ENCODE results near the gene TPRX1.
"Not testable (repeated sequence)": the region's sequence is repeated elsewhere in the genome, so short reads cannot be mapped to it uniquely, and the experiment has no call there.

TPRX1 gene, protein sequence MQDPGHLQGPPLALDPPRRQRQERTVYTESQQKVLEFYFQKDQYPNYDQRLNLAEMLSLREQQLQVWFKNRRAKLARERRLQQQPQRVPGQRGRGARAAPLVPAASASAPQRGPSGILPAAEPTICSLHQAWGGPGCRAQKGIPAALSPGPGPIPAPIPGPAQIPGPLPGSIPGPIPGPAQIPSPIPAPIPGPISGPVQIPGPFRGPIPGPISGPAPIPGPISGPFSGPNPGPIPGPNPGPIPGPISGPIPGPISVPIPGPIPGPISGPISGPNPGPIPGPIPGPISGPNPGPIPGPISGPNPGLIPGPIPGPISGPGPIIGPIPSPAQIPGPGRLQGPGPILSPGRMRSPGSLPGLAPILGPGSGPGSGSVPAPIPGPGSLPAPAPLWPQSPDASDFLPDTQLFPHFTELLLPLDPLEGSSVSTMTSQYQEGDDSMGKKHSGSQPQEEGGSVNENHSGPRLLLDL

DNA sequence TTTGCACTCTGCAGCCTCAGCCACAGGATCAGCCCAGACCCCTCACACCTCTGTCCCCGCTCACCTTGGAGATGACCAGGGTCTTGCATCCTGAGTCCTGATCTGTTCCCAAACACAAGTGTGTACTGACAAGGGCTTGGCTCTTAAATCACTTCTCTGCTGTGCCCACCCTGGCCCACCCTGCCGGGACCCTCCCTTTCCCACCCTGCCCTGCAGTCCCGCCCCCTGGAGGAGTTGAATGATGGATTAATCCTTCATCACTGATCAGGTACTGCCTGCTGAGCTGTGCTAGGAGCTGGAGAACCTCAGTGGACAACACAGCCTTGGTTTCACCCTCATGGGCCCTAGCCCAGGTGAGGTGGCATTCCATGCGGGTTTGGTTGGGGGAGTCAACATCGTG lies at the start of gene TPRX1:
TSS of gene TPRX1 (minus strand) at position 101 of the 400 bp plus-strand sequence. CDS start at position 89, 12 bp downstream.
- not testable (repeated sequence) for DNase-seq (ENCODE audit: low read depth)

DNA sequence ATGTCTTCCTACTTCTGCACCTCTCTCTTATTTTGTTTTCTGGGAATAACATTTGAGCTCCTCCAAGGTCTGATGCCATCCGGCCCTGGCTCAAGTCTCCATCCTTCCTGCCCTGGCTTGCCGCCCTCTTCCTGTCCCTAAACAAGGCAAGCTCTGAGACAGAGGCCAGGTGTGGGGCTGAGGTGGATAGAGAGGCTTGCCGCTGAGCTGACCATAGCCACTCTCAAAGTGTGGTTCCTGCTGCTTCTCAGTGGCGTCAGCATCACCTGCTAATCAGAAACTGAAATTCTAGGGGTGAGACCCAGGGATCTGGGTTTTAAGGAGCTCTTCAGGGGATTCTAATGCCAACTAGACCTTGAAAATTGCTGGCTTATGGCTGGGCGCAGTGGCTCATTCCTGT lies 48.7 kb upstream of the TPRX1 start:
- no peak for DNase-seq (ENCODE audit: low read depth)

DNA sequence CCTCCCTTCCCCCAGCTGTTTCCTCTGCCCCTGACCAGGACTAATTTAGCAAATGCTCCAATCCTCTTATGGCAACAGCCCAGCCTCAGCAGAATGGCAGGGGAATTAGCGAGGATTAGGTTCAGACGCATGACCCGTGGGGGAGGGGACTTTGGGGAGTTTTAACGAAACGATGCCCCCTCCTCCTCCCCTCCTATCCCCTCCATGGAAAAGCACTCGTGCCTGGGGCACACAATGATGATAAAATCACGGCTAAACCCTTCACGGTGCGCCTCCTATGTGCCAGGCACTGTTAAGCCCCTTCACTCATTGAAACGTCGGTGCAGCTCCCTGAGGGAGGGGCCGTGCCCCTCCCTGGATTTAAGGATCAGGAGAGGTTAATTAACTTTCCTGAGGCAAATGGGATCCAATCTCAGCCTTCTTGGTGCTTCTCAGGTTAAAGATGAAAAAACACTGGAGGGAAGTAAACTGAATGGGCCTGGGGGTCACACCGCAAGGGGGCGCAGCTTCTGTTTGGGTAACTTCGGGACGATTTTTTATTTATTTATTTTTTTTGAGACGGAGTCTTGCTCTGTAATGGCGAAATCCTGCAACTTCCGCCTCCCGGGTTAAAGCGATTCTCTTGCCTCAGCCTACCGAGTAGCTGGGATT lies 44.6 kb upstream of the TPRX1 start:
- no peak for DNase-seq (ENCODE audit: low read depth)

DNA sequence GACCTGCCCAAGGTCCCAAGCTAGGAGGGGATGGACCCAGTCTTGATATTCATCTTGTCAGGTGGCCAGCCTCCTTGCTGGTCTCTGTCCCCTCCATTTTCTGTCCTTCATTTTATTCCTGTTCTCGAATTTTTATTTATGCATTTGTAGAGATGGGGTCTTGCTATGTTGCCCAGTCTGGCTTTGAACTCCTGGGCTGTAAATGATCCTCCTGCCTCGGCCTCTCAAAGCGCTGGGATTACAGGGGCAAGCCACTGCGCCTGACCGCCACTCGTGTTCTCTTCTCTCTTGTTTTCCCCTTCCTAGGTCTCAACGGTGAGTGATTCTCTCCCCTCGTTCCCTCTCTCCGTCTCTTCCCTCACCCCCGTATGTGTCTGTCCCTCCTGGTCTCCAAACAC lies 44.1 kb upstream of the TPRX1 start:
- DNase-seq (ENCODE audit: low read depth) = no peak

DNA sequence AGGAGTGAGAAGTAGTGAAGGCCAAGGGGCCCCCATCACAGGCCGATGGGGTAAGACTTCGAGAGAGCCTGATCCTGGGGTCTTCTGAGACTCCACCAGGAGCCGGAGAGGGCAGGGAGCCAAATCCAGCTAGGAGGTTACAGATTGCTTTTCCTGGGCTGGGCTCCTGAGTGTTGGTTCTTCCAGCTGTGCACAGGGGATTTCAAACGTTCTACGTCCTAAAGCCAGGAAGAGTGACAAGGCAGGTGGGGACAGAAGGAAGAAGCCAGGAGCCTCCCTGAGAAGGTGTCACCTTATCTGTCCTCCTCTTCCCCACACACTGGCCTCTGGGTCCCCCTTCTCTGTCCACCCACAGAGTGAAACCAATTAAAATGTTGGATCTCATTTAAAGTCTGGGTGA lies 38.6 kb upstream of the TPRX1 start:
- no peak for DNase-seq (ENCODE audit: low read depth)

DNA sequence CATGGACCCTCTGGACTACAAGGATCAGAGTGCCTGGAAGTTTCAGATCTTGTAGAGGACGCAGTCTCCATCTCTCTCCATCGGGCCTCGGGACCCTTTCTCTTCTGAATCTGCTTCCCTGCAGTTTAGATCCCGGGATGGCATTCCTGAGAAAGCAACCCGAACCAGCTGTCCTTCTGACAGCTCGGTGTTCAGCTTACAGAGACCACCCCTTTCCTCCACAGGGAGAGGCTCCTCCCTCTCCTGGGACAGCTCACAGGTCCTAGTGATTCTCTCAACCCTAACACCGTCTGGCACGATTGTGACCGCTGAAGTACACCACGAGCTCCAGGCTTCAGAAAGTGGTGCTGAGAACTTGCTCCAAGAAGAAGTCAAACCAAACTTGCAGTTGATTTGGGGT lies 35.6 kb upstream of the TPRX1 start:
- no peak for DNase-seq (ENCODE audit: low read depth)

DNA sequence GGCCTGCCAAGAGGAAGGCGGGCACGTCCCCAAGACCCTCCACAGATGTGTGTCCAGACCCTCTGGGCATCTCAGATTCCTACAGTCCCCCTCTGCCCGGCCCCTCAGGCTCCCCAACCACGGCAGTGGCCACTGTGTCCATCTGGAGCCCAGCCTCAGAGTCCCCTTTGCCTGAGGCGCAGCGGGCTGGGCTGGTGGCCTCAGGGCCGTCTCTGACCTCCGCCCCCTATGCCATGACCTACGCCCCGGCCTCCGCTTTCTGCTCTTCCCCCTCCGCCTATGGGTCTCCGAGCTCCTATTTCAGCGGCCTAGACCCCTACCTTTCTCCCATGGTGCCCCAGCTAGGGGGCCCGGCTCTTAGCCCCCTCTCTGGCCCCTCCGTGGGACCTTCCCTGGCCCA lies 35.1 kb upstream of the TPRX1 start:
- no peak for DNase-seq (ENCODE audit: low read depth)

DNA sequence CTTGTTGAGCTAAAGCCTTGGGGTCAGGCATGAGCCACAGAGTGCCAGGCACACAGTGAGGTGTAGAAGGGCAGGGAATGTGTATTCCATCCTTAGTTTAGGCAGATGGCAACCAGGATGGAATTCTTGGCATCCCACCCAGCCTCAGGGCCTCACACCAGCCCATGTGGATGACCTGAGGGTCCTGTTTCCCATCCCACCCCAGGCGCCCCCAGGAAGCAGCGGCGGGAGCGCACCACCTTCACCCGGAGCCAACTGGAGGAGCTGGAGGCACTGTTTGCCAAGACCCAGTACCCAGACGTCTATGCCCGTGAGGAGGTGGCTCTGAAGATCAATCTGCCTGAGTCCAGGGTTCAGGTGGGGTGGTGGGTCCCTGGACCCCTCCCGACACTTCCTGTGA lies 31.7 kb upstream of the TPRX1 start:
- DNase-seq (ENCODE audit: low read depth) = no peak

DNA sequence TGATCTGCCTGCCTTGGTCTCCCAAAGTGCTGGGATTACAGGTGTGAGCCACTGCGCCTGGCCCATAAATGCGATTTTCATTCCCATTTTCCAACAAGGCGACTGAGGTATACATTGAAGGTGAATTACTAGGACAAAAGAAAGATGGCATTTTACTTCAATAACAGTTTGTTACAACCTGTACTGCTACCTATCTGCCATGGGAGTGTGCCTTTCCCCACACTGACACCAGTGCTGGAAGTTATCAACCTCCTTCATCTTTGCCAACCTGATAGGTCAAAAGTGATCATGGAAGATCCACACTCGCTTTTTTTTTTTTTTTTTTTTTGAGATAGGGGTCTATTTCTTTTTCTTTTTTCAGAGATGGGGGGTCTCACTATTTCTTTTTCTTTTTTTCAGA lies 28.4 kb upstream of the TPRX1 start:
- no peak for DNase-seq (ENCODE audit: low read depth)

DNA sequence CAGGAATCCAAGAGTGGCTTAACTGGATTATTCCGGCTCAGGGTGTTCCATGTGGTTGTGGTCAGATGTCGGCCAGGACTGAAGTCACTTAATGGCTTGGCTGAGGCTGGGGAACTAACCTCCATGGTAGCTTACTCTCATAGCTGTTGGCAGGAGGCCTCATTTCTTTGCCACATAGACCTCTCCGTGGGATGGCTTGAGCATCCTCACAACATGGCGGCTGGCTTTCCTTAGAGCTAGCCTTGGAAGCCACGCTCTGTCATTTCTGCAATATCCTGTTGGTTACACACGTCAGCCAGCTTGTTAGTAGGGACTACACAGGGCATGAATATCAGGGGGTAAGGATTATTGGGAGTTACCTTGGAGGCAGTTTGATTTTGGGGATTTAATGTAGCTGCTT lies 22.4 kb upstream of the TPRX1 start:
- DNase-seq (ENCODE audit: low read depth) = no peak

DNA sequence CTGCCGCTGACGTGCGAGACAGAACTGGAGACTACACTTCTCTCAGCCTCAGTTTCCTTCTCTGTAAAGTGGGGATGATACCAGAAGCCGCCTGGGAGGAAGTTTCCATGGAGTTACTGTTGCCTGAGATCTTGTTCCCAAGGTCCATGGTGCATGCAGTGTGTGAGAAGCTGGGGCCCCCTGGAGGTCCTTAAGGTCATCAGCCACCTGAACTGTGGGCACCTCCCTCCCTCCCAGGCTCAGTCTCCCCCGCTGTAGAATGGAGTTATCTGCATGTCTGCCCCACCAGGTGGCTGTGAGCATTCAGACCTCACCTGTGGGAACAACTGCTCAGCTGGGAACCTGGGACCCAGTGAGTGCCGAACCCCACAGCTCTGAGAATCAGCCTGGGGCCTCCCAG lies 20.0 kb upstream of the TPRX1 start:
- DNase-seq (ENCODE audit: low read depth) = no peak

DNA sequence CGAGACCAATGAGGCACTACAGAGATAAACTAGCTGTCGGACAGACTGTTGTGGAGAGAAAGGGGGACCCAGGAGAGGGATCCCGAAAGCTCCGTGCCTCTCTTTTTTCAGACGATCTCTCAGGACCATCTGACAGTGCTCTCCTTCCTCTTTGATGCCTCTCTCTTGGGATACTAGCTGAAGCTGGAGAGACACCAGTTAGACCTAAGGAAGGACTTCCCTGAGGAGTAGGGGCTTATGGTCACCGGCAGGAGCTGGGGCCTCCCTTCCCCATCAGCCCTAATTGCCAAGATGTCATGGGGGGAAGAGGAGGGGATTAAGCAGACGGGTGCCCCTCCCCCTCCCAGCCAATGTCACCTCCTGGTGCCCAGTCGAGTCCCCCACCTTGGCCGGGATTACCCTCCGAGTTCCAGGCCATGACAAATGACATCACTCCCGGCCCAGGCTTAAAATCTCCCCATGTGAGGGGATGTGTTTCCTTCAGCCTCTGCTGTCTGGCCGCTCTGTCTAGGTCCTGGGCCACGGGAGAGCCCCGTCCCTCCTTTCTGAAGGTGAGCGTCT lies 17.2 kb upstream of the TPRX1 start, which contains the start of gene CRX:
TSS of gene CRX (plus strand) at position 478 of the 561 bp plus-strand sequence. CDS start 12,507 bp downstream, outside the sequence.
- no peak for DNase-seq (ENCODE audit: low read depth)

DNA sequence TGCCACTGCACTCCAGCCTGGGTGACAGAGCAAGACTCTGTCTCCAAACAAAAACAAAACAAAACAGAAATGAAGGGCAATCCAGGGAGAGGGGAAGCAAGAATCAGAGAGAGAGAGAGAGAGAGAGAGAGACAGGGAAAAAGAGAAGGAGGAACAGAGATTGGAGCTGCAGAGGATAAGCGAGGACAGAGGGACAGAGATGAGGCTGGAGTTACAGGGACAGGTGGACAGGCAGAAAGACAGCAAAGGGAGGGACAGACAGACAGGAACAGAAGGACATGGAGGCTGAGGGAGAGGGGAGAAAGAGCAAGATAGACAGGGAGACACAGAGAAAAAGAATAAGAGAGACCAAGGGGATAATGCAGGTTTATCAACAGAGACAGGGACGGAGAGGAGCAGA lies 16.1 kb upstream of the TPRX1 start:
- no peak for DNase-seq (ENCODE audit: low read depth)

DNA sequence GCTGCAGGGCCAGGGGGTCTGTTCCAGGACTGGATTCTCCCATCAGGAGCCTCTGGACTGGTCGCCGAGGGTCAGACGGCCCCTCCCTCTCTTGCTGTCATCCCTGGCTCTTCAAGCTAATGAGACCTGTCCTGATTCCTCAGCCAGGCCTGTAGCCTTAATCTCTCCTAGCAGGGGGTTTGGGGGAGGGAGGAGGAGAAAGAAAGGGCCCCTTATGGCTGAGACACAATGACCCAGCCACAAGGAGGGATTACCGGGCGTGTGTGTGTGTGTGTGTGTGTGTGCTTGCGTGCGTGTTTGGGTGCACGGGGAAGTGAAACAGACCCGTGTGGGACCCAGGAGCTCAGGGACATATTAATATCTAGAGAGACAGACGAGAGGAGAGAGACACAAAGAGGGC lies 15.5 kb upstream of the TPRX1 start:
- DNase-seq (ENCODE audit: low read depth) = no peak

DNA sequence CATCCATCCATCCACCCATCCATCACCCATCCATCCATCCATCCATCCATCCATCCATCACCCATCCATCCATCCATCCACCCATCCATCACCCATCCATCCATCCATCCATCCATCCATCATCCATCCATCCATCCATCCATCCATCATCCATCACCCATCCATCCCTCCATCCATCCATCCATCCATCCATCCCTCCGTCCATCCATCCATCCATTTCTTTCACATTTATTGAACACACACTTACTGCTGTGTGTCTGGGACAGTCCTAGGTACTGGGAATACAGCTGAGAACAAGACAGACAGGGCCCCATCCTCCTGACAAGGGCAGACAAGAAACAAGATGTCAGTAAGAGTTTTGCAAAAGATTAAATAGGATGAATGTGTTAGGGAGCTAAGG lies 13.9 kb upstream of the TPRX1 start:
- DNase-seq (ENCODE audit: low read depth) = not testable (repeated sequence)

DNA sequence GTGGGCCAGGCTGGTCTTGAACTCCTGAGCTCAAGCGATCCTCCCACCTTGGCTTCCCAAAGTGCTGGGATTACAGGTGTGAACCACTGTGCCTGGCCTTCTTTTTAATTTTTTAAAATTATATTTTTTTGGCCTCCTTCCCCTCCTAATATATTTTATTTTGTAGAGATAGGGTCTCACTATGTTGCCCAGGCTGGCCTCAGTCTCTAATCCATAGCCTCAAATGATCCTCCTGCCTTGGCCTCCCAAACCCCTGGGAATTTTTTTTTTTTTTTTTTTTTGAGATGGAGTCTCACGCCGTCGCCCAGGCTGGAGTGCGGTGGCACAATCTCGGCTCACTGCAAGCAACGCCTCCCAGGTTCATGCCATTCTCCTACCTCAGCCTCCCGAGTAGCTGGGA lies 11.9 kb upstream of the TPRX1 start:
- DNase-seq (ENCODE audit: low read depth) = not testable (repeated sequence)

DNA sequence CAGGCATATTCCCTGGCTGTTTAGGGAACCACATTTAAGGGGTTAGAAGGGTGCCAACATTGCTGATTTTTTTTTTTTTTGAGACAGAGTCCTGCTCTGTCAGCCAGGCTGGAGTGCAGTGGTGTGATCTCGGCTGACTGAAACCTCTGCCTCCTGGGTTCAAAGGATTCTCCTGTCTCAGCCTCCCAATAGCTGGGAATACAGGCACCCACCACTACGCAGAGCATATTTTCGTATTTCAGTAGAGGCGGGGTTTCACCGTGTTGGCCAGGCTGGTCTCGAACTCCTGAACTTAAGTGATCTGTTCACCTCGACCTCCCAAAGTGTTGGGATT lies 9.6 kb upstream of the TPRX1 start:
- no peak for DNase-seq (ENCODE audit: low read depth)

DNA sequence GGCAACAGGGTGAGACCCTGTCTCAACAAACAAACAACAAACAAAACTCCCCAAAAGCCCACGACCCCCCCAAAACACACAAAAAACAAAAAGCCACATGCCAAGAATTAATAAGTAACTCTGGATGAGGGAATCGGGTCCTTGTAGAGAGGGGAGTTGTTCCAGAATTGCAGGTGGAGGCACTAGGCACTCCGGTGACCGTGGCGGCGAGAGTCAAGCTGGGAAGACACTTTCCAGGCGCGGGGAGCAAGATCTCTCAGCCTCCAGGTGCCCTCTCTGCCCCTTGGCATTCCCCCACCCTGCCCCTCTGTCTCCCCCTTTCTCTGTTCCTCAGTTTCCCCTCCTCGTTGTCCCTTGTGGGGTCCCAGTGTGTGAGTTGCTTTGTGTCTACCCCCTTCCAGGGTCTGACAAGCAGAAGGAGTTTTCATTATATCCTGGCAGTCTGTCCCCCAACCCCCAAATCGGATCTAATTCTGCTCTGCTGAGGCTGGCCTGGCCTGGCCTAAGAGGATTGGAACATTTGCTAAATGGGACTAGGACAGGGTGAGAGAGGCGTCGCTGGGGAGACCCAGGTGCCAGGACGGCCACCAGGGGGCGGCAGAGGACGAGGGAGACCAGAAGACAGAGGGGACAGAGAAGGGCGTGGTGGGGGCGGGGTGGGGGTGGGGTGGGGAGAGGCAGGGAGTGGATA lies 9.1 kb upstream of the TPRX1 start:
- no peak for DNase-seq (ENCODE audit: low read depth)

DNA sequence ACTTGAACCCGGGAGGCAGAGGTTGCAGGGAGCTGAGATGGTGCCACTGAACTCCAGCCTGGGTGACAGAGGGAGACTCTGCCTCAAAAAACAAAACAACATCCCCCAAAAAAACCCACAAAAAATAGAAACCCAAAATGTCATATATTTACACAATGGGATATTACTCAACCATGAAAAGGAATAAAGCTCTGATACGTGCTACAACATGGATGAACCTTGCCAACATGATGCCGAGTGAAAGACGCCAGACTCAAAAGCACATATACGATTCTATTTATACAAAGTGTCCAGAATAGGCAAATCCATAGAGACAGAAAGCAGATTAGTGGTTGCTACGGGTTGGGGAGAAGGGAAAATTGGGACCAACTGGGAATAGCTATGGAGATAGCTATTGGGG lies 2.1 kb upstream of the TPRX1 start:
- no peak for DNase-seq (ENCODE audit: low read depth)

DNA sequence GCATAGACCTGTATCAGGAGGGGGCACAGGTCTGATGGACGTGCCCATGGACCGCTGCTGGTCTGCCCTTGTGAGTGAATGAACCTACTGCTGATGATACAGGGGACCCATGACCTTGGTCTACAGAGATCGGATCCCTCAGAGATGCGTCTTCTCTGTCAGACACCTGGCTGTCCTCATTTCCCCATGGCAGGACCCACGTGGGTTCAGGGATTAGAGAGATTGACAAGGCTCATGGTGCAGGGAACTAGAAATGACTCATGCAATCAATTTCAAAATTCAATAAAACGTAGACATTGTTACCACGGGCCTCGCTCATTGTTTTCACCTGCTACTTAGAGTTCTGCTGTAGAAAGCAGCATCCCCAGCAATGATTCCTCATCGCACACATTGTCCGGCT lies 962 bp upstream of the TPRX1 start:
- DNase-seq (ENCODE audit: low read depth) = no peak

DNA sequence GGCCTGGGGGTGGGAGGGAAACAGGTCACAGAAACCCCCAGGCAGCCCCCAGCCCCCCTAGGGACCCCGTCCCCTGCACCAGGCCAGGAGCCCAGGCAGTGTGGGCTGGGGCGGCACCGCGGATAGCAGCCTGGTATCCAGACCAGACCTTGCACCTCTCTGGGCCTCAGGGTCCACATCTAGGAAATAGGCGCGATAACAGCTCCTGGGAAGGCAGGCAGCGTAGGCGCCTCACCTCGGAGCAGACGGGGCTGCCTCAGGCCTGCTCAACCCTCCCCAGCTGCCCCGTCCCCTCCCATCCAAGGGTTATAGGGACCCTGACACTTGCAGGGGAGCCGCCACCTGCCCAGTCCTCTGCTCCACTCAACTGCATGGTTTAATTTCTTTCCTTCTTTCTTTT lies 680 bp downstream of the TPRX1 start:
- DNase-seq (ENCODE audit: low read depth) = not testable (repeated sequence)

DNA sequence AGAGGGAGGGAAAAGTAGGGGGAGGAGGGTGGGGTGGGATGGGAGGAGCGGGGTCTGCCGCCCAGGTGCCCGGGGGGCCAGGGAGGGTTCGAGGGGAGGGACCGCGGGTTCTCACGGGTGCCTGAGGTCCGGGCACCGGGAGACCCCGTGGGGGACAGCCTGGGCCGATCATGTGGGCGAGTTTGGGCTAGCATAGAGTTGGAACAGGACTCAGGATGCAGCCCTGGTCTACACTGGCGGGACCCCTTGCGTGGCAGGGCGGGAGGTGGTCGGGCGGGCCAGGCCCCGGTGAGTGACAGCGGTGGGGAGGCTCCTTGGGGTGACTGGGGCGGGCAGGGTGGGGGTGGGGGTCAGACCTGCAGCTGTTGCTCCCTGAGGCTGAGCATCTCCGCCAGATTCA lies 1.2 kb downstream of the TPRX1 start:
- not testable (repeated sequence) for DNase-seq (ENCODE audit: low read depth)

All from HS-5 (cell line).